ENCODE data around the gene LRRC8D.

LRRC8D gene

DNA sequence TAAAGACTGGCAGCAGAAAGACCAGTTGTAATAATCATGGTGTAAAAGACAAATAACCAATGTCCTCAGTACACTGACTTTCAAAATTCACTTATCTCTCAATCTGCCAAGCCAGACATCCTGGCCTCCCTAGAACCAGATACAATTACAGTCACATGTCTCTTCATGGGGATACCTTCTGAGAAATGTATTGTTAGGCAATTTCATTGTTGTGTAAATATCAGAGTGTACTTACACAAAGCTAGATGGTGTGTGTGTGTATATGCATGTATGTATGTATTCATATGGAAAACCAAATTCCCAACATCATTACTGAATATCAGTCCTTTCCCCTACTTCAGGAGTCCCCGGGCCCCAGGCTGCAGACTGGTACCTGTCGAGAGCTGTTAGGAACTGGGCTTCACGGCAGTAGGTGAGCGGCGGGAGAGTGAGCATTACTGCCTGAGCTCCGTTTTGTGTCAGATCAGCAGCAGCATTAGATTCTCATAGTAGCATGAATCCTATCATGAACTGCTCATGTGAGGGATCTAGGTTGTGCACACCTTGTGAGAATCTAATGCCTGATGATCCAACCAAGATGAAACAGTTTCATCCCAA lies 108.7 kb downstream of the LRRC8D start:
- Histone ChIP-seq H3K9me3 (ENCODE audit: control insufficient read depth, low read depth, low read length) (no peaks in the 10 kb centered on the region), H3K9ac (ENCODE audit: low read length) (no peak overlapping the region), H3K27me3 (ENCODE audit: control insufficient read depth, insufficient read depth, low read length) (no peaks in the 10 kb centered on the region), H3K4me1 (ENCODE audit: control insufficient read depth, low read depth, low read length) (peaks cover 35% of the 10 kb centered on the region), H3K27ac (ENCODE audit: low read length) (peak overlapping the region; percentile 54), H3K36me3 (ENCODE audit: control insufficient read depth, low read depth, low read length) (peaks cover 16% of the 10 kb centered on the region), H3K4me3 (ENCODE audit: low read length) (peak overlapping the region; percentile 5)

DNA sequence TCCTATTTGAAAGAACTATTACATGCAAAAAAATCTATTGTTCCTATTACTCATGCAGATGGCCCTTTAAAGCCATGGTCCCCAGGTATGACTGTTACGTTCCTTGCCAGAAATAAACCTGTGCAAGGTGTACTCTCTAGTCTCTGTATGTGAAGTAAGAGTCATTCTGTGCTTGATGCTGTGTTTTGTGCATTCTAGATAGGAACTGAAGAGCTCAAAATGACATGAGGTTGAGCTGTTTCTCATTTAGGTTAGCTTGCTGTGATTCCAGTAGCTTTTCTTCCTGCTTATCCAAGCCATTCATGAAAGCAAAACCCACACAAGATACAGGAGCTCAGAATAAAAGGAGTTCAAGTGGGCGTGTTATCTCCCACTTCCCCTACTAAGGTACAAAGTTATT lies 109.7 kb downstream of the LRRC8D start:
- no peaks in the 10 kb centered on the region for H3K27me3 ChIP-seq (ENCODE audit: control insufficient read depth, insufficient read depth, low read length)
- no peak overlapping the region for H3K4me3 ChIP-seq (ENCODE audit: low read length)
- H3K27ac ChIP-seq (ENCODE audit: low read length): no peak overlapping the region
- peaks cover 39% of the 10 kb centered on the region for H3K4me1 ChIP-seq (ENCODE audit: control insufficient read depth, low read depth, low read length)
- H3K36me3 ChIP-seq (ENCODE audit: control insufficient read depth, low read depth, low read length): peaks cover 22% of the 10 kb centered on the region
- no peak overlapping the region for H3K9ac ChIP-seq (ENCODE audit: low read length)
- no peaks in the 10 kb centered on the region for H3K9me3 ChIP-seq (ENCODE audit: control insufficient read depth, low read depth, low read length)

DNA sequence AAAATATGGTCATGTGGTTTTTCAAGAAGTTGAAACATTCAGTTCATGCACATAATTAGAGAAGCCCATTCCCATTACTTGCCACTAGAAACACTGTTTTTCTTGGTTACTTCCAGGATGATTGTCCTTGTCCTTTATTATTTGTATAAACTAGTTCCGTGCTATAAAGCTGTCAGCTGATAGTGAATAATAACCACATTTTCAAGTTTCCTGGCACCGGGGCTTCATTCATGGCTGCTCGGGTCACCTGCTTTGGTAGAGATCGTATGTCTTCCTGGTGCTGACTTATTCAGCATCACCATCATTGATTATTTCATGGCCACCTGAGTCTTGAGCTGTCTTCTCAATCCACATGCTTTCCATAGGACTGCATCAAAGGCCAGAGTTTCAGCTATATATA lies 111.1 kb downstream of the LRRC8D start:
- Histone ChIP-seq H3K9me3 (ENCODE audit: control insufficient read depth, low read depth, low read length) (no peaks in the 10 kb centered on the region), H3K36me3 (ENCODE audit: control insufficient read depth, low read depth, low read length) (peaks cover 27% of the 10 kb centered on the region), H3K9ac (ENCODE audit: low read length) (no peak overlapping the region), H3K27ac (ENCODE audit: low read length) (no peak overlapping the region), H3K4me1 (ENCODE audit: control insufficient read depth, low read depth, low read length) (peaks cover 39% of the 10 kb centered on the region), H3K27me3 (ENCODE audit: control insufficient read depth, insufficient read depth, low read length) (no peaks in the 10 kb centered on the region), H3K4me3 (ENCODE audit: low read length) (no peak overlapping the region)

DNA sequence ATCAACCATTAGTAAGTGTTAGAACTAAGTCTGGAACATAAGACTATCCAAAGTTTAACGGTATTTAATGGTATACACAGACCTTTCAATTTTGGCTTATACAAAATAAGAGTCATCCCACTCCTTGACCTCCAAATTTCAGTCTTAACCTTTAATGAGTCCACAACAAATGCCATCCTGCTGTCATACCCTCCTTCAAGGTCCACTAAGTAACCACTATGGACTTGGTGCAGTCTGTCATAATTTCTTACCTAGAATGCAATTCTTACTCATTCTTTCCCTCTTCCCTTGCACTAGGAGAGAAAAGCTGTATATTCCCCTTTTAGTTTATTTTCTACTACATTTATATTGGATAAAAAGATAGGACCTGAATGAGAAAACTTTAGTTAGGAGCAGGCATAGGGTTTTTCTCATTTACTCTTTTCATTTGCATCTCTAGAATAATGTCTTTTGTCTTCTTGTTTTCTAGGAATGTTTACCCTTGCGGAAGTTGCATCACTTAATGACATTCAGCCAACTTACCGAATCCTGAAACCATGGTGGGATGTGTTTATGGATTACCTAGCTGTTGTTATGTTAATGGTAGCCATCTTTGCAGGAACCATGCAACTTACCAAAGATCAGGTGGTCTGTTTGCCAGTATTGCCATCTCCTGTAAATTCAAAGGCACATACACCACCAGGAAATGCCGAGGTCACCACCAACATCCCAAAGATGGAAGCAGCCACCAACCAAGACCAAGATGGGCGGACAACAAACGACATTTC lies 111.9 kb downstream of the LRRC8D start:
- H3K9ac ChIP-seq (ENCODE audit: low read length): no peak overlapping the region
- H3K27me3 ChIP-seq (ENCODE audit: control insufficient read depth, insufficient read depth, low read length): no peaks in the 10 kb centered on the region
- H3K4me3 ChIP-seq (ENCODE audit: low read length): no peak overlapping the region
- no peaks in the 10 kb centered on the region for H3K9me3 ChIP-seq (ENCODE audit: control insufficient read depth, low read depth, low read length)
- peaks cover 39% of the 10 kb centered on the region for H3K4me1 ChIP-seq (ENCODE audit: control insufficient read depth, low read depth, low read length)
- peaks cover 27% of the 10 kb centered on the region for H3K36me3 ChIP-seq (ENCODE audit: control insufficient read depth, low read depth, low read length)
- no peak overlapping the region for H3K27ac ChIP-seq (ENCODE audit: low read length)

DNA sequence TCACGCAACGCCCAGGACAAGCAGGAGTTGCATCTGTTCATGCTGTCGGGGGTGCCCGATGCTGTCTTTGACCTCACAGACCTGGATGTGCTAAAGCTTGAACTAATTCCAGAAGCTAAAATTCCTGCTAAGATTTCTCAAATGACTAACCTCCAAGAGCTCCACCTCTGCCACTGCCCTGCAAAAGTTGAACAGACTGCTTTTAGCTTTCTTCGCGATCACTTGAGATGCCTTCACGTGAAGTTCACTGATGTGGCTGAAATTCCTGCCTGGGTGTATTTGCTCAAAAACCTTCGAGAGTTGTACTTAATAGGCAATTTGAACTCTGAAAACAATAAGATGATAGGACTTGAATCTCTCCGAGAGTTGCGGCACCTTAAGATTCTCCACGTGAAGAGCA lies 113.6 kb downstream of the LRRC8D start:
- Histone ChIP-seq H3K4me1 (ENCODE audit: control insufficient read depth, low read depth, low read length) (peaks cover 42% of the 10 kb centered on the region), H3K36me3 (ENCODE audit: control insufficient read depth, low read depth, low read length) (peaks cover 27% of the 10 kb centered on the region), H3K27ac (ENCODE audit: low read length) (no peak overlapping the region), H3K9ac (ENCODE audit: low read length) (no peak overlapping the region), H3K27me3 (ENCODE audit: control insufficient read depth, insufficient read depth, low read length) (no peaks in the 10 kb centered on the region), H3K9me3 (ENCODE audit: control insufficient read depth, low read depth, low read length) (no peaks in the 10 kb centered on the region), H3K4me3 (ENCODE audit: low read length) (no peak overlapping the region)

DNA sequence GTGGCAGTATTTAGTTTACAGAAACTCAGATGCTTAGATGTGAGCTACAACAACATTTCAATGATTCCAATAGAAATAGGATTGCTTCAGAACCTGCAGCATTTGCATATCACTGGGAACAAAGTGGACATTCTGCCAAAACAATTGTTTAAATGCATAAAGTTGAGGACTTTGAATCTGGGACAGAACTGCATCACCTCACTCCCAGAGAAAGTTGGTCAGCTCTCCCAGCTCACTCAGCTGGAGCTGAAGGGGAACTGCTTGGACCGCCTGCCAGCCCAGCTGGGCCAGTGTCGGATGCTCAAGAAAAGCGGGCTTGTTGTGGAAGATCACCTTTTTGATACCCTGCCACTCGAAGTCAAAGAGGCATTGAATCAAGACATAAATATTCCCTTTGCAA lies 114.4 kb downstream of the LRRC8D start:
- H3K27me3 ChIP-seq (ENCODE audit: control insufficient read depth, insufficient read depth, low read length): no peaks in the 10 kb centered on the region
- no peak overlapping the region for H3K9ac ChIP-seq (ENCODE audit: low read length)
- H3K4me3 ChIP-seq (ENCODE audit: low read length): no peak overlapping the region
- no peaks in the 10 kb centered on the region for H3K9me3 ChIP-seq (ENCODE audit: control insufficient read depth, low read depth, low read length)
- peaks cover 27% of the 10 kb centered on the region for H3K36me3 ChIP-seq (ENCODE audit: control insufficient read depth, low read depth, low read length)
- no peak overlapping the region for H3K27ac ChIP-seq (ENCODE audit: low read length)
- peaks cover 39% of the 10 kb centered on the region for H3K4me1 ChIP-seq (ENCODE audit: control insufficient read depth, low read depth, low read length)

DNA sequence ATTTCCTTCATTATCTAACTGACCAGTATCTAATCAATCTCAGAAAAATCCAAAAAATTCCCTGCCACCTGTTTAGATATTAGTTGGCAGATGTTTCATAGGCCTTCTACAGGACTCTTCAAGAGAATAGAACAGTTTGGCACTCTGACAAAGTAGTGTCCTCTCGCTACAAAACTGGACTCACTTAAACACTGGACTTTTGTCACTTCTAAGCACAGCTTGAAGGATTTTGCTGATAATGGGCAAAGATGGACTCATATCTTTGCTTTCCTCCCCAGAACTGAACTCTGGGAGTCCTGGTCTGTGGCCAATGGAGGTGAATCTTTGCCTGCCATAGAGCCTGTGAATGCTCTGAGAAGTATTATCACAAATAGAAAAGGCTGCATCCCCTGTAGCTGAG lies 115.9 kb downstream of the LRRC8D start:
- Histone ChIP-seq H3K27ac (ENCODE audit: low read length) (no peak overlapping the region), H3K4me3 (ENCODE audit: low read length) (no peak overlapping the region), H3K4me1 (ENCODE audit: control insufficient read depth, low read depth, low read length) (peaks cover 33% of the 10 kb centered on the region), H3K27me3 (ENCODE audit: control insufficient read depth, insufficient read depth, low read length) (no peaks in the 10 kb centered on the region), H3K9me3 (ENCODE audit: control insufficient read depth, low read depth, low read length) (no peaks in the 10 kb centered on the region), H3K36me3 (ENCODE audit: control insufficient read depth, low read depth, low read length) (peaks cover 27% of the 10 kb centered on the region), H3K9ac (ENCODE audit: low read length) (no peak overlapping the region)

DNA sequence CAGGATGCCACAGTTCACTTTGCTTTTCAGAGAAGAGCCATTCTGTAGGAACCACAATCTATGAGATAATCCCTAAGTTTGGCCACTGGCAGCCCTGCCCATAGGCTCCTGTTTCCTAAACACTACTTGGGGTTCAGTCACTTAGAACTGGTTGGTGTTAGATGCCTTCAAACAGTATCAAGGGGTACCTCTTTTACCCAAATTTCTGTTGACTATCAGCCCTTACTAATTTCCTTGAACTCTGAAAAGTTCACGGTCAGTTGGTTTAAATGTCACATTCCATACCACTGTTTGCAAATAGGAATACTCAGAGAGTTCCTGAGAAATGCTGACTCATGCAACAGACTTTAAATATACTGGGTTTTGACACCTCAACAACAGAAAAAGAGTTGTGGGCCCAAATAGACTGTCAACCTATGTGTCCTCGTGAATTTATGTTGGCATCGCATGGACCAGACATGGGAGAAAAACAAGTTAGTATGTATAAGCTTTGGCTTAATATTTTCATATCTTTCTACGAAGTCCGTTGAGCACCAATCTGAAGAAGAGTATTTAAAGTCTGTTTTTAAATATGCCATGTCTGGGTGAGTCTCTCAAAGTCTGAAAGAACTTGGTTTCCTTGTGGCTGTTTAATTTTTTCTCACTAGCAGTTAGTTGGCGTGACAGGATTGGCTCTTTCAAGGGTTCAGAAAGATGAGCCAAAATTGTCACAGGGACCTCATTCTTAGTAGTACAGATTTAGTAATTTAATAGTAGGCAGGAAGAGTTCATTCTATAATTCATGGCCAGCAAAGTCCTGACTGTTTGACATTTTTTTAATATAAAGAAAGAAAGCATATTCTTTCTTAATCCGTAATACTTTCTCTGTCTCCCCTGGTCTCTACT lies 117.6 kb downstream of the LRRC8D start:
- peaks cover 23% of the 10 kb centered on the region for H3K36me3 ChIP-seq (ENCODE audit: control insufficient read depth, low read depth, low read length)
- H3K4me3 ChIP-seq (ENCODE audit: low read length): no peak overlapping the region
- H3K9me3 ChIP-seq (ENCODE audit: control insufficient read depth, low read depth, low read length): no peaks in the 10 kb centered on the region
- no peaks in the 10 kb centered on the region for H3K27me3 ChIP-seq (ENCODE audit: control insufficient read depth, insufficient read depth, low read length)
- peaks cover 30% of the 10 kb centered on the region for H3K4me1 ChIP-seq (ENCODE audit: control insufficient read depth, low read depth, low read length)
- no peak overlapping the region for H3K27ac ChIP-seq (ENCODE audit: low read length)
- no peak overlapping the region for H3K9ac ChIP-seq (ENCODE audit: low read length)

DNA sequence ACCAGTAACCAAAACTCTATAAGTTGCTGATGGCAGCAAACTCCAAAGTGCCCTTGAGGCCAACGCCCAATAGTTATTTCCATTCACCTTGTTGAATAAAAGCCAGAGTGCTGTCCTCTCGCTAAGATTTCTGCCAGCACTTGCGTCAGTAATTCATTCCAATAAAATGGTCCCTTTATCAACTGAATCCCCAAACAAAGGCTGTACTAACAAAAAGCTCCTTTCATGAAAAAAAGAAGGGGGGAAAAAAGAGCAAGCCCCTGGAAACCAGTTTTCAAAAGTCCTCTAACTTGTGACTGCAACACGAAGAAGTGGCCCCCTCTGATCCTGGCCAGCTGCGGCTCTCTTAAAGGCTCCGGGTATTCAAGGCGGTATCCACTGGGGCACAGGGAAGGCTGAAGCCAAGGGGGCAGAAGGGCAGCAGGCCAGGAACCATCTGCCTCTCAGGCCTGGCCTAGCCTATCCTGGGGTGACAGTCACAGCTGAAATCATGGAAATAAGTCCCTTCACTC lies 118.3 kb downstream of the LRRC8D start:
- Histone ChIP-seq H3K4me3 (ENCODE audit: low read length) (no peak overlapping the region), H3K9ac (ENCODE audit: low read length) (no peak overlapping the region), H3K4me1 (ENCODE audit: control insufficient read depth, low read depth, low read length) (peaks cover 35% of the 10 kb centered on the region), H3K9me3 (ENCODE audit: control insufficient read depth, low read depth, low read length) (no peaks in the 10 kb centered on the region), H3K36me3 (ENCODE audit: control insufficient read depth, low read depth, low read length) (peaks cover 16% of the 10 kb centered on the region), H3K27ac (ENCODE audit: low read length) (no peak overlapping the region), H3K27me3 (ENCODE audit: control insufficient read depth, insufficient read depth, low read length) (no peaks in the 10 kb centered on the region)

GRCh38 chr1:89939693-89940438 lies 119.0 kb downstream of the LRRC8D start:
- no peaks in the 10 kb centered on the region for H3K27me3 ChIP-seq (ENCODE audit: control insufficient read depth, insufficient read depth, low read length)
- H3K9me3 ChIP-seq (ENCODE audit: control insufficient read depth, low read depth, low read length): no peaks in the 10 kb centered on the region
- H3K9ac ChIP-seq (ENCODE audit: low read length): no peak overlapping the region
- H3K4me1 ChIP-seq (ENCODE audit: control insufficient read depth, low read depth, low read length): peaks cover 39% of the 10 kb centered on the region
- peaks cover 8% of the 10 kb centered on the region for H3K36me3 ChIP-seq (ENCODE audit: control insufficient read depth, low read depth, low read length)
- no peak overlapping the region for H3K4me3 ChIP-seq (ENCODE audit: low read length)
- no peak overlapping the region for H3K27ac ChIP-seq (ENCODE audit: low read length)
